ENCODE measurements around the gene LEKR1.
"Not testable (repeated sequence)": the region's sequence is repeated elsewhere in the genome, so short reads cannot be mapped to it uniquely, and the experiment has no call there.

- not testable (repeated sequence) for TF ChIP-seq JUNB (CRISPR knock-in tag; IDR thresholded peaks at IDR 0.05; ENCODE audit: borderline replicate concordance); MBNL3 (CRISPR knock-in tag; conservative IDR thresholded peaks at IDR 0.05)
Observed at GRCh38 chr3:156895374-156895773, 69.2 kb downstream of the LEKR1 start.
